ENCODE results near the gene PRSS27. TPM values are rescaled to one million over a fixed set of nuclear protein-coding genes. Genes with fewer than 3 reads are reported as not detected.
"Not testable (repeated sequence)": the region's sequence is repeated elsewhere in the genome, so short reads cannot be mapped to it uniquely, and the experiment has no call there.

The PRSS27 gene
- total RNA-seq, 3 donors from 2014 or later, result 0.29 TPM; not detected in 2

GRCh38 chr16:2689968-2690801 lies 29.8 kb downstream of the PRSS27 start:
- DNase-seq (ENCODE audit: low spot score in 2 of 2), result no peak
- H3K27ac ChIP-seq, result no peak overlapping the region
- H3K36me3 ChIP-seq, result no peaks in the 10 kb centered on the region
- no peaks in the 10 kb centered on the region for H3K27me3 ChIP-seq
- TF ChIP-seq POLR2A (IDR thresholded peaks at IDR 0.05), result no peak
- no peak for TF ChIP-seq CTCF (IDR thresholded peaks at IDR 0.05)
- TF ChIP-seq POLR2AphosphoS5 (IDR thresholded peaks at IDR 0.05), result no peak
- peaks cover 4 to 8% of the 10 kb centered on the region in 2 donors for H3K4me1 ChIP-seq
- no peaks in the 10 kb centered on the region for H3K9me3 ChIP-seq
- H3K4me3 ChIP-seq, result no peak overlapping the region
- intact Hi-C loops (cut with DNase I; ENCODE audit: low total_unique reads), result no loop called here

GRCh38 chr16:2689422-2689821 lies 30.6 kb downstream of the PRSS27 start:
- intact Hi-C loops (cut with DNase I; ENCODE audit: low total_unique reads); H3K36me3 ChIP-seq; H3K27ac ChIP-seq; H3K27me3 ChIP-seq; H3K9me3 ChIP-seq; H3K4me1 ChIP-seq; H3K4me3 ChIP-seq; DNase-seq (ENCODE audit: low spot score in 2 of 2): not testable (repeated sequence)

- Histone ChIP-seq H3K36me3 (no peaks in the 10 kb centered on the region), H3K27ac (no peak overlapping the region), H3K9me3 (no peaks in the 10 kb centered on the region), H3K4me3 (no peak overlapping the region), H3K27me3 (no peaks in the 10 kb centered on the region), H3K4me1 (peaks cover 4 to 8% of the 10 kb centered on the region in 2 donors)
- intact Hi-C loops (cut with DNase I; ENCODE audit: low total_unique reads), result no loop called here
- TF ChIP-seq POLR2A (IDR thresholded peaks at IDR 0.05) (no peak), POLR2AphosphoS5 (IDR thresholded peaks at IDR 0.05) (no peak), CTCF (IDR thresholded peaks at IDR 0.05) (no peak)
- DNase-seq (ENCODE audit: low spot score in 2 of 2), result no peak
These were observed 32.3 kb downstream of the PRSS27 start for GRCh38 chr16:2687531-2688308.

- no peak overlapping the region for H3K4me3 ChIP-seq
- TF ChIP-seq CTCF (IDR thresholded peaks at IDR 0.05), result no peak
- TF ChIP-seq POLR2AphosphoS5 (IDR thresholded peaks at IDR 0.05), result no peak
- TF ChIP-seq POLR2A (IDR thresholded peaks at IDR 0.05), result no peak
- intact Hi-C loops (cut with DNase I; ENCODE audit: low total_unique reads), result no loop called here
- peaks cover 2 to 4% of the 10 kb centered on the region in 2 donors for H3K4me1 ChIP-seq
- H3K27ac ChIP-seq, result no peak overlapping the region
- no peaks in the 10 kb centered on the region for H3K9me3 ChIP-seq
- no peaks in the 10 kb centered on the region for H3K27me3 ChIP-seq
- no peak for DNase-seq (ENCODE audit: low spot score in 2 of 2)
- H3K36me3 ChIP-seq, result no peaks in the 10 kb centered on the region
These were observed 33.0 kb downstream of the PRSS27 start for GRCh38 chr16:2686912-2687507.

- H3K36me3 ChIP-seq; DNase-seq (ENCODE audit: low spot score in 2 of 2); H3K27me3 ChIP-seq; H3K27ac ChIP-seq; H3K4me3 ChIP-seq; intact Hi-C loops (cut with DNase I; ENCODE audit: low total_unique reads); H3K4me1 ChIP-seq; H3K9me3 ChIP-seq: not testable (repeated sequence)
These were observed 33.9 kb downstream of the PRSS27 start for GRCh38 chr16:2686075-2686474.

GRCh38 chr16:2683041-2683440 lies 37.0 kb downstream of the PRSS27 start:
- H3K36me3 ChIP-seq; H3K4me1 ChIP-seq; H3K27me3 ChIP-seq; intact Hi-C loops (cut with DNase I; ENCODE audit: low total_unique reads); DNase-seq (ENCODE audit: low spot score in 2 of 2); H3K9me3 ChIP-seq: not testable (repeated sequence)
- Histone ChIP-seq H3K4me3 (peak overlapping the region; percentile 95 to 100 (median 96)), H3K27ac (peak overlapping the region; percentile 78 to 82)
